Measurements from ENCODE around the gene CPLANE1.
A peak's percentile ranks its signal among the peaks of the same experiment; 100 is the strongest.

CPLANE1 gene

DNA sequence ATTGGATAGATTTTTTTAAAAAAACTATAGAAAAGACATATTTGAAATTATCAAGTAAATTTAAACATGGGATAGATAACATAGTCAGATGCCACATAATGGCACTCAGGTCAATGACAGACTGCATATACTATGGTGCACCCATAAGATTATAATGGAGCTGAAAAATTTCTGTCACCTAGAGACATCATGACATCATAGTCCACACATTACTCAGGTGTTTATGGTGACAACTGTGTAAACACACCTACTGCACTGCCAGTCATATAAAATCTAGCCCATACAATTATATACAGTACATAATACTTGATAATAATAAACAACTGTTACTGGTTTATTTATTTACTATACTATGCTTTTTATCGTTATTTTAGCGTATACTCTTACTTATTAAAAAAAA lies 58.6 kb downstream of the CPLANE1 start:
- in situ Hi-C loops (cut with MboI; ENCODE audit: low sequenced_read_pairs, unreplicated experiment) = no loop called here
- DNase-seq (ENCODE audit: low spot score) = no peak
- TF ChIP-seq, protein P1, sequence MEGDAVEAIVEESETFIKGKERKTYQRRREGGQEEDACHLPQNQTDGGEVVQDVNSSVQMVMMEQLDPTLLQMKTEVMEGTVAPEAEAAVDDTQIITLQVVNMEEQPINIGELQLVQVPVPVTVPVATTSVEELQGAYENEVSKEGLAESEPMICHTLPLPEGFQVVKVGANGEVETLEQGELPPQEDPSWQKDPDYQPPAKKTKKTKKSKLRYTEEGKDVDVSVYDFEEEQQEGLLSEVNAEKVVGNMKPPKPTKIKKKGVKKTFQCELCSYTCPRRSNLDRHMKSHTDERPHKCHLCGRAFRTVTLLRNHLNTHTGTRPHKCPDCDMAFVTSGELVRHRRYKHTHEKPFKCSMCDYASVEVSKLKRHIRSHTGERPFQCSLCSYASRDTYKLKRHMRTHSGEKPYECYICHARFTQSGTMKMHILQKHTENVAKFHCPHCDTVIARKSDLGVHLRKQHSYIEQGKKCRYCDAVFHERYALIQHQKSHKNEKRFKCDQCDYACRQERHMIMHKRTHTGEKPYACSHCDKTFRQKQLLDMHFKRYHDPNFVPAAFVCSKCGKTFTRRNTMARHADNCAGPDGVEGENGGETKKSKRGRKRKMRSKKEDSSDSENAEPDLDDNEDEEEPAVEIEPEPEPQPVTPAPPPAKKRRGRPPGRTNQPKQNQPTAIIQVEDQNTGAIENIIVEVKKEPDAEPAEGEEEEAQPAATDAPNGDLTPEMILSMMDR (IDR thresholded peaks at IDR 0.05; ENCODE audit: borderline replicate concordance, control extremely low read depth, extremely low read depth, insufficient read depth, missing control alignments) = no peak

DNA sequence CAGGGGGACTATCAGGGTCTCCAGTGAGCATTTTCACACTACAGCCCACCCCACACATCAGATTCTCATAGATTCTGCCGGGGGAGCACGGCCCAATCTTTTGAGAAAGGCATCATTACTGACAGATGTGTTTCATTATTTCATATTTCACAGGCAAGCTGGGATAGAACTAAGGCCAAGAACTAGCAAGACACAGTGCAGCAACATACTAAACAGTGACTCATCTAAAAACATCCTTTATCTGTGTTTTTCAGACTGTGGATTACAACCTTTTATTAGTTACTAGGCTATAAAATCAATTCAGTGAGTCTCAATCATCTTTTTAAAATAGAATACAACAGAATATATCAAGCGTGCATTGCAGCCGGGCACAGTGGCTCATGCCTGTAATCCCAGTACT lies 59.8 kb downstream of the CPLANE1 start:
- in situ Hi-C loops (cut with MboI; ENCODE audit: low sequenced_read_pairs, unreplicated experiment) = no loop called here
- TF ChIP-seq, protein P1 (IDR thresholded peaks at IDR 0.05; ENCODE audit: borderline replicate concordance, control extremely low read depth, extremely low read depth, insufficient read depth, missing control alignments) = no peak
- DNase-seq (ENCODE audit: low spot score) = no peak

DNA sequence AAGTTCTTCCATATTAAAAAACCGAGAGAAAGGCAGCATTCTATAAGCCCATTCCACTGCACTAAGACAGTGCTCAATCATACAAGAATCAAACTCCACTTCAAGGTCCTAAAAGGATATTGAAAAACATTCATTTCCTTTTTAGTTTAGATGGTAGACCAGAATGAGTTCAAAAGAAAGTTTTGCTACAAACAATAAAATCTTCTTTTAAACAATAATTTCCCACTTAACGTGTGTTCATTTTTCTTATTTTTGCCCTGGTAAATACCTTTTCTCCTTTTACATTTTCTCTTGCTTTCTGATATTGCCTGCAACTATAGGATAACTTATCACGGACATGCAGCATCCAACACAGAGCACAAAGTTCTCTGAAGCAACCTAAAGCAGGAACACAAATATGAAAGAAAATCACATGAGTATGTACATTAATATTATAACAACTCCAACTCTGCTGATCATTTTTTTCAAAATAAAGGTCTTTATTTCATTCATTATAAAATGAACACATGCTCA lies 61.7 kb downstream of the CPLANE1 start:
- in situ Hi-C loops (cut with MboI; ENCODE audit: low sequenced_read_pairs, unreplicated experiment) = no loop called here
- TF ChIP-seq, protein P1 (IDR thresholded peaks at IDR 0.05; ENCODE audit: borderline replicate concordance, control extremely low read depth, extremely low read depth, insufficient read depth, missing control alignments) = no peak
- DNase-seq (ENCODE audit: low spot score) = no peak

DNA sequence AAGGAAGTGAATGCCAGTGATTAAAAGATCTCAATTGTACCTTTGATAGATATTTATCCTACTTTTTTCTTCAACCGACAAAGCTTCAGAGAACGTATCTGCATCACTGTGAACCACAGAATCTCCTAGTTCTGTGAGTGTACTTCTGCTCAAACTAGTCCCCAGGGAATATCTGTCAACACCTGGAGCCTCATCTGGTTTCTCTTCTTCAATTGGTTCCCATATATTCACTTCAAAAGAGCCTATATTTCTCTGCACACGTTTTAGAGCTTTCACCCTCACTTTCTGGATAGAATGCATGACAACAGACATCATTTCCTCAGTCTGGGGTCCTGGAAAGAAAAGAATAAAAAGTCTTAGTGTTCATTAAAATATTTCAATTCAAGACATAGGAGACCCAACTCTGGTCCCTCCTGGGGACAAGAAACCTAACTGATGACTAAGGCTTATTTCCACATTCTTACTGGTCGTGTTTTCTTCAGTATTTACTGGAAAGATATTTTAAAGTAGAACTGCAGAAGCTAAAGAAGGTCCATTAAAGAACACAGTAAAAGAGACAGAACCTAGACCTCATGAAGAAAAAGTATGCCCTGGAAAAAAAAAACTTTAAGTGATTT lies 64.3 kb downstream of the CPLANE1 start:
- TF ChIP-seq, protein P1 (IDR thresholded peaks at IDR 0.05; ENCODE audit: borderline replicate concordance, control extremely low read depth, extremely low read depth, insufficient read depth, missing control alignments) = no peak
- DNase-seq (ENCODE audit: low spot score) = peak; percentile 63
- in situ Hi-C loops (cut with MboI; ENCODE audit: low sequenced_read_pairs, unreplicated experiment) = no loop called here

DNA sequence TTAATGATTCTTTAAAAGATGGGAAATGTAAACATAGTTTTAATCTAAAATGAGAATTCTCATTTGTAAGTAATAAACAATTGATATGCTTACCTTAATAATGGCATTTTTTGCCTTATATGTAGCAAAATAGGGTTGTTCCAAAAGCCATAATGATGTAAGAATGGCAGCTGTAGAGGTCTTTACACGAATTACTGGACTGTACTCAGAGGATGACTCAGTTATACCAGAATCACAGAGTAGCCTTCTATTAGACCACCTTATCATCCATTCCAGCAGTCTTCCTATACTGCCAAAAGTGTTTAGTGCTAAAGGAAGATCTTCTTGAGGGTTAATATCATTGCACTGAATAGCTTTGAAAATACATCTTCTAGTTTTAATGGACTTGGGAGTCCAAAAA lies 66.5 kb downstream of the CPLANE1 start:
- in situ Hi-C loops (cut with MboI; ENCODE audit: low sequenced_read_pairs, unreplicated experiment) = no loop called here
- TF ChIP-seq, protein P1 (IDR thresholded peaks at IDR 0.05; ENCODE audit: borderline replicate concordance, control extremely low read depth, extremely low read depth, insufficient read depth, missing control alignments) = no peak
- no peak for DNase-seq (ENCODE audit: low spot score)

DNA sequence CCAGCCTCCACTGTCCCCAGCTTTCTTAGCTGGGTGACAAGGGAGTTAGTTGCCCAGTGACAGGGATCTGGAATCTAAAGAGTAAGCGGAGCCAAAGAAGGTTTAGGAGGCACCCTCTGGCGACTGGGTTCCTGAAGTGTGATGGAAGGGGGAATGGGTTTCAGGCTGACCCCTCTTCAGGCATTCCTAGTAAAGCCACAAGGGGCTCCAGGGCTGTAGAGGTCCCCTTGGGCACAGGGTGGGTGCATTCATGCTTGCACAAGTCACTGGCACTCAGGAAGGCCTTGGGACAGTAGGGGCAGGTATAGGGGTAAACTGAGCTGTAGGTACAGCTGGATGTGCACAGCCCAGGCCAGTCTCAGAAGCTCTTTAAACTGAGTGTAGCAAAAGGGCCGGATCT lies 74.2 kb downstream of the CPLANE1 start:
- TF ChIP-seq, protein P1 (IDR thresholded peaks at IDR 0.05; ENCODE audit: borderline replicate concordance, control extremely low read depth, extremely low read depth, insufficient read depth, missing control alignments) = no peak
- DNase-seq (ENCODE audit: low spot score) = no peak
- in situ Hi-C loops (cut with MboI; ENCODE audit: low sequenced_read_pairs, unreplicated experiment) = no loop called here

Measured in GM13976 (cell line).